ENCODE measurements around the gene ELP6.

DNA sequence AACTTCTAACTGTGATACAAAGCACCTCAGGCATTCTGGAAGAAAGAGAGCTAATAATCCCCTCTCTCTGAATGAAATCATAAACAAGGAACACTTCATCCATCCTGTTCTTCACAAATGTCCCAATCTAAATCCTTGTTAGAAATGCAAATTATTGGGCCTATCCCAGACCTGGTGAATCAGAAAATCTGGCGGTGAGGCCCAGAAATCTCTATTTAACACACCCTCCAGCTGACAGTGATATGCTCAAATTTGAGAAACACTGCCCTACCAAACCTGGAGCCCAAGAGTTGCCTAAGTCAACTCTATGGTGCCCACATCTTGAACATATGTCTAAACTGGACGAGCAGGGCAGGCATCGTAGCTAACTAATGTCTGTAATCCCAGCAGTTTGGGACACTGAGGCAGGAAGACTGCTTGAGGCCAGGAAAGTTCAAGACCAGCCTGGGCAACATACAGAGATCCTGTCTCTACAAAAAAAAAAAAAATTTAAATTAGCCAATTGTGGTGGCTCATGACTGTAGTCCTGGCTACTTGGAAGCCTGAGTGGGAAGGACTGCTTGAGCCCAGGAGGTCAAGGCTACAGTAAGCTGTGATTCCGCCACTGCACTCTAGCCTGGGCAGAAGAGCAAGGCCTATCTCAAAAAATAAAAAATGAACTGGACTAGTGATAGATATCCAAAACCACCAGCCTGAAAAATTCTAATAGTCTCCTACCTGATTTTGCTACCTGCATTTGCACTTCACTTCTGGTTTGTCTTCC, 60.9 kb downstream of the ELP6 start:
- TF ChIP-seq EZH2 (IDR thresholded peaks at IDR 0.05; ENCODE audit: low read length, missing control alignments), result no peak
- TF ChIP-seq, protein P1, sequence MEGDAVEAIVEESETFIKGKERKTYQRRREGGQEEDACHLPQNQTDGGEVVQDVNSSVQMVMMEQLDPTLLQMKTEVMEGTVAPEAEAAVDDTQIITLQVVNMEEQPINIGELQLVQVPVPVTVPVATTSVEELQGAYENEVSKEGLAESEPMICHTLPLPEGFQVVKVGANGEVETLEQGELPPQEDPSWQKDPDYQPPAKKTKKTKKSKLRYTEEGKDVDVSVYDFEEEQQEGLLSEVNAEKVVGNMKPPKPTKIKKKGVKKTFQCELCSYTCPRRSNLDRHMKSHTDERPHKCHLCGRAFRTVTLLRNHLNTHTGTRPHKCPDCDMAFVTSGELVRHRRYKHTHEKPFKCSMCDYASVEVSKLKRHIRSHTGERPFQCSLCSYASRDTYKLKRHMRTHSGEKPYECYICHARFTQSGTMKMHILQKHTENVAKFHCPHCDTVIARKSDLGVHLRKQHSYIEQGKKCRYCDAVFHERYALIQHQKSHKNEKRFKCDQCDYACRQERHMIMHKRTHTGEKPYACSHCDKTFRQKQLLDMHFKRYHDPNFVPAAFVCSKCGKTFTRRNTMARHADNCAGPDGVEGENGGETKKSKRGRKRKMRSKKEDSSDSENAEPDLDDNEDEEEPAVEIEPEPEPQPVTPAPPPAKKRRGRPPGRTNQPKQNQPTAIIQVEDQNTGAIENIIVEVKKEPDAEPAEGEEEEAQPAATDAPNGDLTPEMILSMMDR (conservative IDR thresholded peaks at IDR 0.05 in 1 of 2, IDR thresholded peaks at IDR 0.05 in 1 of 2; ENCODE audit: low read depth in 1 of 2, low read length in 2 of 2), result no peak
